ENCODE results near the gene AUP1. TPM values are rescaled to one million over a fixed set of nuclear protein-coding genes. Genes with fewer than 3 reads are reported as not detected.

AUP1 gene
- total and polyA plus RNA-seq, 2 experiments from 2014 or later, result 98.7 to 105 TPM

DNA sequence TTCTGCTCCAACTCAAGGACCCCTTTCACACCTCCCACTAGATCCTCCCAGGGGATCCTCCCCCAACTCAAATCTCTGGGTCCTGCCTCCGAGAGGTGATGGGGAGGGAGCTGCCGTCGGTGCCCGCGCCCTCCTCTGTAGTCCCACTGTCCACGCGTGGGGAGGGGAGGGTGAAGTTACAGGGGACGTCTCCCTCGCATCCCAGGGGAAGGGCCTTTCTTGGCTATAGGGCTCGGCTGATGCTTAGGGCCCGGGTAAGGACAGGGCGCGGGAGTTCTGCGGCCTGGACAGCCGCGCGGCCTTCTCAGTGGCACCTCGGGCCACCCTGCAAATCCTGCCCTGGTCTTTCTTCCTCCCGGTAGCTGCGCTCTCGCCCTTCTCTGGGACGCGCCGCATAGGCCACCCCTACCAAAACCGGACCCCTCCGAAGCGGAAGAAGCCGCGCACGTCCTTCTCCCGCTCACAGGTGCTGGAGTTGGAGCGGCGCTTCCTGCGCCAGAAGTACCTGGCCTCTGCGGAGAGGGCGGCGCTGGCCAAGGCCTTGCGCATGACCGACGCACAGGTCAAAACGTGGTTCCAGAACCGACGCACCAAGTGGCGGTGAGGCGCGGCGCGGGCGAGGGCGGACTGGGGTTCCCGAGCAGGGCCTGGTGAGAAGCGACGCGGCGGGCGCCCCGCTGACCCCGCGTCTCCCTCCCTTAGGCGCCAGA is 14.1 kb downstream of the AUP1 start:
- Histone ChIP-seq H3K36me3 (ENCODE audit: insufficient read depth) (no peaks in the 10 kb centered on the region), H3K27me3 (ENCODE audit: insufficient read depth) (peaks cover 100% of the 10 kb centered on the region), H2AFZ (peak overlapping the region; percentile 94), H3K79me2 (replicated peaks; ENCODE audit: insufficient read depth) (no peaks in the 10 kb centered on the region), H3K4me3 (peak overlapping the region; percentile 57), H3K27ac (ENCODE audit: low read depth) (no peak overlapping the region), H3K4me2 (peak overlapping the region; percentile 80), H3K4me1 (ENCODE audit: insufficient read depth) (peaks cover 15% of the 10 kb centered on the region; the same call in 1 of the 2 replicates), H3F3A (replicated peaks; ENCODE audit: low read depth) (peaks cover 5% of the 10 kb centered on the region; the same call in 1 of the 2 replicates), H4K20me1 (replicated peaks; ENCODE audit: insufficient read depth) (no peaks in the 10 kb centered on the region; the same call in 1 of the 2 replicates), H3K9me2 (ENCODE audit: insufficient read depth) (peaks cover 7% of the 10 kb centered on the region)
- Mint-ChIP-seq H3K36me3 (ENCODE audit: low read depth) (peaks cover 8% of the 10 kb centered on the region), H3K27ac (no peak overlapping the region), H3K27me3 (ENCODE audit: insufficient read depth, low read depth, poor library complexity) (peaks cover 90% of the 10 kb centered on the region), H3K9me3 (peaks cover 24% of the 10 kb centered on the region), H3K4me1 (peaks cover 11% of the 10 kb centered on the region), H3K4me3 (peak overlapping the region; percentile 70)
- DNase-seq (ENCODE audit: low spot score) (peak; percentile 69), ATAC-seq (peak; percentile 37)
- TF ChIP-seq CREB1 (CRISPR knock-in tag; IDR thresholded peaks at IDR 0.05; ENCODE audit: low read depth), result peak; percentile 45
- peak; percentile 68 for TF ChIP-seq EZH2phosphoT487 (IDR thresholded peaks at IDR 0.05; ENCODE audit: unreplicated experiment)
- TF ChIP-seq, protein P1, sequence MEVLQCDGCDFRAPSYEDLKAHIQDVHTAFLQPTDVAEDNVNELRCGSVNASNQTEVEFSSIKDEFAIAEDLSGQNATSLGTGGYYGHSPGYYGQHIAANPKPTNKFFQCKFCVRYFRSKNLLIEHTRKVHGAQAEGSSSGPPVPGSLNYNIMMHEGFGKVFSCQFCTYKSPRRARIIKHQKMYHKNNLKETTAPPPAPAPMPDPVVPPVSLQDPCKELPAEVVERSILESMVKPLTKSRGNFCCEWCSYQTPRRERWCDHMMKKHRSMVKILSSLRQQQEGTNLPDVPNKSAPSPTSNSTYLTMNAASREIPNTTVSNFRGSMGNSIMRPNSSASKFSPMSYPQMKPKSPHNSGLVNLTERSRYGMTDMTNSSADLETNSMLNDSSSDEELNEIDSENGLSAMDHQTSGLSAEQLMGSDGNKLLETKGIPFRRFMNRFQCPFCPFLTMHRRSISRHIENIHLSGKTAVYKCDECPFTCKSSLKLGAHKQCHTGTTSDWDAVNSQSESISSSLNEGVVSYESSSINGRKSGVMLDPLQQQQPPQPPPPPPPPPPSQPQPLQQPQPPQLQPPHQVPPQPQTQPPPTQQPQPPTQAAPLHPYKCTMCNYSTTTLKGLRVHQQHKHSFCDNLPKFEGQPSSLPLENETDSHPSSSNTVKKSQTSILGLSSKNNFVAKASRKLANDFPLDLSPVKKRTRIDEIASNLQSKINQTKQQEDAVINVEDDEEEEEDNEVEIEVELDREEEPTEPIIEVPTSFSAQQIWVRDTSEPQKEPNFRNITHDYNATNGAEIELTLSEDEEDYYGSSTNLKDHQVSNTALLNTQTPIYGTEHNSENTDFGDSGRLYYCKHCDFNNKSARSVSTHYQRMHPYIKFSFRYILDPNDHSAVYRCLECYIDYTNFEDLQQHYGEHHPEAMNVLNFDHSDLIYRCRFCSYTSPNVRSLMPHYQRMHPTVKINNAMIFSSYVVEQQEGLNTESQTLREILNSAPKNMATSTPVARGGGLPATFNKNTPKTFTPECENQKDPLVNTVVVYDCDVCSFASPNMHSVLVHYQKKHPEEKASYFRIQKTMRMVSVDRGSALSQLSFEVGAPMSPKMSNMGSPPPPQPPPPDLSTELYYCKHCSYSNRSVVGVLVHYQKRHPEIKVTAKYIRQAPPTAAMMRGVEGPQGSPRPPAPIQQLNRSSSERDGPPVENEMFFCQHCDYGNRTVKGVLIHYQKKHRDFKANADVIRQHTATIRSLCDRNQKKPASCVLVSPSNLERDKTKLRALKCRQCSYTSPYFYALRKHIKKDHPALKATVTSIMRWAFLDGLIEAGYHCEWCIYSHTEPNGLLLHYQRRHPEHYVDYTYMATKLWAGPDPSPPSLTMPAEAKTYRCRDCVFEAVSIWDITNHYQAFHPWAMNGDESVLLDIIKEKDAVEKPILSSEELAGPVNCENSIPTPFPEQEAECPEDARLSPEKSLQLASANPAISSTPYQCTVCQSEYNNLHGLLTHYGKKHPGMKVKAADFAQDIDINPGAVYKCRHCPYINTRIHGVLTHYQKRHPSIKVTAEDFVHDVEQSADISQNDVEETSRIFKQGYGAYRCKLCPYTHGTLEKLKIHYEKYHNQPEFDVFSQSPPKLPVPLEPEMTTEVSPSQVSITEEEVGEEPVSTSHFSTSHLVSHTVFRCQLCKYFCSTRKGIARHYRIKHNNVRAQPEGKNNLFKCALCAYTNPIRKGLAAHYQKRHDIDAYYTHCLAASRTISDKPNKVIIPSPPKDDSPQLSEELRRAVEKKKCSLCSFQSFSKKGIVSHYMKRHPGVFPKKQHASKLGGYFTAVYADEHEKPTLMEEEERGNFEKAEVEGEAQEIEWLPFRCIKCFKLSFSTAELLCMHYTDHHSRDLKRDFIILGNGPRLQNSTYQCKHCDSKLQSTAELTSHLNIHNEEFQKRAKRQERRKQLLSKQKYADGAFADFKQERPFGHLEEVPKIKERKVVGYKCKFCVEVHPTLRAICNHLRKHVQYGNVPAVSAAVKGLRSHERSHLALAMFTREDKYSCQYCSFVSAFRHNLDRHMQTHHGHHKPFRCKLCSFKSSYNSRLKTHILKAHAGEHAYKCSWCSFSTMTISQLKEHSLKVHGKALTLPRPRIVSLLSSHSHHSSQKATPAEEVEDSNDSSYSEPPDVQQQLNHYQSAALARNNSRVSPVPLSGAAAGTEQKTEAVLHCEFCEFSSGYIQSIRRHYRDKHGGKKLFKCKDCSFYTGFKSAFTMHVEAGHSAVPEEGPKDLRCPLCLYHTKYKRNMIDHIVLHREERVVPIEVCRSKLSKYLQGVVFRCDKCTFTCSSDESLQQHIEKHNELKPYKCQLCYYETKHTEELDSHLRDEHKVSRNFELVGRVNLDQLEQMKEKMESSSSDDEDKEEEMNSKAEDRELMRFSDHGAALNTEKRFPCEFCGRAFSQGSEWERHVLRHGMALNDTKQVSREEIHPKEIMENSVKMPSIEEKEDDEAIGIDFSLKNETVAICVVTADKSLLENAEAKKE (CRISPR knock-in tag; IDR thresholded peaks at IDR 0.05), result no peak
- TF ChIP-seq EZH2 (IDR thresholded peaks at IDR 0.05; ENCODE audit: low read depth, unreplicated experiment), result peak; percentile 93
